Stimulated activated CD4-positive, alpha-beta T cell treated with anti-CD3 and anti-CD28 coated beads, Interleukin-15, amount 100 ng/mL, for 48 hours (primary cell): ENCODE data around the gene PLEKHH1.
A peak's percentile ranks its signal among the peaks of the same experiment; 100 is the strongest.

Source experiments
- DNase-seq, 2 donors: peaks; one replicate each; pipeline ENCODE4 v3.0.0-alpha.2; 2020; ENCODE audit warnings: low read depth in 2 of 2

The PLEKHH1 gene

DNA sequence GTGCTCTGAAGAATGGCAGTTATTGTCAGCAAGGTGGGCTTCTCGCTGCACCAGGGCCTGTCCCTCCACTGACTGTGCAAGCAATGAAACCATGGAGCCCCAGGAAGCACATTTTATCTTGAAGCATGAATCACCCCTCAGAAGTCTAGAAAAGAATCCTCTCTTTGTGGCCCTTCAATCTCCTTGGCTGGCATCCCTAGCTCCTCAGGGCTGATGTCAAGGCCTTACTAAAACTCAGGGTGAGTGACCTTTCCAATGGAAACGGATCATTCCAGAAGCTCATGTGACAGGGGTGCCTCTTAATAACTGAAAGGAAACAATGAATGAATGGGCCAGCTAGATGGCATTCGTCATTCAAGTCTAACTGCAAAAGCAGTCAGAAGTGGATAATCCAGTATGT, 22.3 kb upstream of the PLEKHH1 start:
- DNase-seq: no peak

DNA sequence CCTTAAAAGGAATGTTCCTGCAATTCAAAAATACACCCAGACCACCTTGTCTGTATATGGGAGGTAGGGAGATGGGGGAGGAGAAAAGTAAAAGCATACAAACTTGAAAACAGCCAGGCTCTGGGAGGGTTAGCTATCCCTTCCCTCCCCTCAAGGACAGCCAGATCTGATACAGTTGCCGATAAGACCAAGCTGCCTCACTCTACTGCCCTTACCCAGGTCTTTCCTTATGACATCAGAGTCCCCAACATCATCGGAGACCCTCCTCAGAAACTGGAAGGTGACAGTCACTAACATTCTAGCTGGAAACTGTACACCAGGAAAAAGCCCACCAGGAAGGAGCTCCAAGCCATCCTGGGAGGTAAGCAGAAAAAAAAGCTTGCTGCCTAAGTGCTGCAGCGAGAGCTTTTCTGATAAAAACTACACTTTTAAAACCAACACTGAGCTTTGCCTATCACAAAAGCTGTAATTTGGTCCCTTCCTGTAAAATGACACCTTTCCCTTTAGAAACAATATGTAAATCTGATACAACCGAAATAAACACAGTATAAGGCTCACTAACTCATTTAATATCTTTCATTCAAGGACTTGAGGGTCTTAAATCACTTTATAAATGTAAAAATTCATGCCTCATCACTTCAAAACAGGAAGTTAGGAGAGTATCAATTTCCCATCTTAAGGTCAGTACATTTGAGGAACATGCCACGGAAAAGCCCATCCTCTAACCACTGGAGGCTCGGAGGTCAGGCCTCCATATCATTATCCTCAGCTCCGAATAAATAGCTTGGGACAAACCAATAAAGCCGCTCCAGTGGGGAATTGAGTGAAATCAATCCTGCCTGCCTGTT, 20.4 kb upstream of the PLEKHH1 start:
- no peak for DNase-seq

DNA sequence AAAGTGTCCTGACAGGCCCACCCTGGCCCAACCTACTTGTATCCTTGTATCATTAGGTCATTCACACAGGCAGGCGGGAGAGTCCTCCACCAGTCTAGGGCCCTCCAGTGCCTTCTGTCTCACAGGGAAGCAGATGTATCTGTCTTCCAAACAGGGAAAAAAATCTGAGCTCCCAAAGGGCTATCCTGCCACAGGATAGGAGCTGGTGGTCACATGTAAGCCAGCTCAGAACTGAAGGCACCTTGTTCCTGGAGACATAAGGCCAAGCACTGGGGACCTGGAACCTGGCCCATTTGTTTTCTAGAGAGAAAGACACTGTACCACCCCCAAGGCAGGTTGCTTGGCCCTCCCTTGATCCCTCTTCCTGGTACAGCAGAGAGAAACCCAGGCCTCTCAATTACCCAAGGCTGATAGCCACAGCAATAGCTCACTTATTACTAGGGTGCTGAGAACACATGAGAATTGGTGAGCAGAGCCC, 19.4 kb upstream of the PLEKHH1 start:
- DNase-seq: no peak

DNA sequence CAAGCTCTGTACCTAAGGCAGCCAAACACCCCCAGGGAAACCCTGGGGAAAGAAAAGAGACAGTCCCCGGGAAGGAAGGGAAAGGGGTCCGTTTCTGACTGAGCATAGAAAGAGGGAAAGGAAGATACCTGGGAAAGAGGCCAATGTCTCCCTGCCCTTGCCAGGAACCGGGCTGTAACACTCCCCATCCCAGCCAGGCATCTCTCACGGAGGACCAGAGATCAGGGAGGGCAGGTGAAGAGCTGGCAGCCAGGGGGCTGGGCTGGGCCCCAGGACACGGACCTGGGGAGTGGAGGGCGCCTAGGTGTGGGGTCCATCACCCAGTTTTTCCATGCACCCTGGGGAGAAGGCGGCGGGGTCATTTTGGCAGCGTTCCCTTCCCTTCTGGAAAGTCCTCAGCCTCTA, 18.9 kb upstream of the PLEKHH1 start:
- no peak for DNase-seq

- DNase-seq: no peak
These were observed 18.3 kb upstream of the PLEKHH1 start for GRCh38 chr14:67514650-67515385.

GRCh38 chr14:67515386-67516079, 17.6 kb upstream of the PLEKHH1 start:
- DNase-seq: peak in 1 of 2 donors; percentile 19

DNA sequence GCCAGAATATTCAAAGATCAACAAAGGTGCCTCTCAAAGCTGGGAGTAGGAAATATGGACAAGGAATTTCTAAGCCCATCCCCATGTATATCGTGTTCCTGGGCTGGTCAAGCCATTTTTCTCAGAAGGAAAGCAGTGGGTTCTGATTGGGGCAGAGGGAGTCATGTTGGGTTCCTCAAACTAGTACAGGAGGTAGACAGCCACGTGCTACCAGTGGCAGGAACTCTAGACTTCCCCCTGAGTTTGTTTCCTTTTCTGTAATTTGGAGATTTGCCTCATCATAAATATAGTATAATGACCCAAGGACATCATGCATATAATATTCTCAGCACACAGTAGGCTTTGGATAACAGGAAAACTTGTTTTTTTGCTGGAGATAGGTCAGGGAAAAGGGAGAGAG, 16.4 kb upstream of the PLEKHH1 start:
- DNase-seq: no peak

- no peak for DNase-seq
These were observed 16.0 kb upstream of the PLEKHH1 start for GRCh38 chr14:67517083-67517482.

GRCh38 chr14:67519406-67519805, 13.7 kb upstream of the PLEKHH1 start:
- DNase-seq: no peak

- DNase-seq: no peak
These were observed 12.6 kb upstream of the PLEKHH1 start for GRCh38 chr14:67520482-67520881.

DNA sequence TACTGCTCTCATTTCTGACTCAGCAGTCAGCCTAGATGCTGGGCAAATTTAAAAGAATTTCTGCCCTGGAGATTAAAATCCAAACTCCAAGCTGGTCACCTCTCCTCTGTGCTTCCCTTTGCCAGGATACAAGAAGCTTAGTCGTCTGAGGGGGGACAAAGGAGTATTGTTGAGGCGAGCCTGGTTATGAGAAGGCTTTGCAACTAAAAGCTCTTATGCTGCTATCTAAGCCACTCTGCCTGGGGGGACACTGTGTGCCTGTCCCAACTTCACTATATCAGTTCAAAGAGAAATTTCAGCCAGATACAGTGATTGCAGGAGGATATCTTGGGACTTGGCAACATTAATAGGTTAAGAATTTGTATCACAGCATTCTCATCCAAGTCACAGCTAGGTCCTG, 10.8 kb upstream of the PLEKHH1 start:
- no peak for DNase-seq

DNA sequence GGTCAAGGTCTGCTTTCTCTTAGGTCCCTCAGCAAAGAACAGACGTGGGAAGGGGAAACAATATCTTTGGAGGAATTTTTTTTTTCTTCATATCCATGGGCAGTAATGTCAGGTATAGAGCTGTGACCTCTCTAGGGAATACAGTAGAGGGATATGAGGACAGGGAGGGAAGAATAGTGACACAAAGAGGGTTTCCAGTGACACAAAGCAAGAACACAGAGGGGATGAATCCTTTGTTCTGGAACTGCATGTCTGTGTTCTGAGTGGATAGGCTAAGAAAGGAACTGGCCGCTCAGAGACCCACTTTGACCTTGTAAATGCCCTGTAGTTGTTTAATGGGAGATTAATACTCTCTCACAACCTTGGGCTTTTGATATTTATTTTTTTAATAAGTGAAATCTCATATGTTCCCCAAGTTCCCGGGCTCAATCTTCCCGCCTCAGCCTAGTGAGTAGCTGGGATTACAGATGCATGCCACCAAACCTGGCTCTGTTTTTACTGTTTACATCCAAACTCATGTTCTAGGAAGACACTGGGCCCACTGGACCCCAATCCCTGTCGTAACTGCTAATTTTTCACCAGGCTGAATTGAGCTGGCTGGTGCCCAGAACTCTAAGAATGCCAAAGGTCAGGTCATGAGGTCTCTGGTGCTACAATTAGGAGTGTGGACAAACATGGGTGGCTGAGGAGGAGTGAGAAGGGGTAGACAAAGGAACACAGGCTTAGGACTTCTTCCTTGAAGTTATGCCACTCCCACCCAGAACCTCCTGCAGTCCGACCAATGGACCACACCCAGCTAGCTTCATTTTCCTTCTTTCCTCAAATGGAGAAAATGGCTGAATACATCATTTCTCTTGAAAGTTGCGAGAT, 9.1 kb upstream of the PLEKHH1 start:
- no peak for DNase-seq

- no peak for DNase-seq
These were observed 8.5 kb upstream of the PLEKHH1 start for GRCh38 chr14:67524634-67524963.

GRCh38 chr14:67525389-67525788, 7.7 kb upstream of the PLEKHH1 start:
- DNase-seq: no peak

- no peak for DNase-seq
These were observed 6.9 kb upstream of the PLEKHH1 start for GRCh38 chr14:67526181-67526580.

- peak; percentile 18 to 23 for DNase-seq
These were observed 6.2 kb upstream of the PLEKHH1 start for GRCh38 chr14:67526676-67527459.

DNA sequence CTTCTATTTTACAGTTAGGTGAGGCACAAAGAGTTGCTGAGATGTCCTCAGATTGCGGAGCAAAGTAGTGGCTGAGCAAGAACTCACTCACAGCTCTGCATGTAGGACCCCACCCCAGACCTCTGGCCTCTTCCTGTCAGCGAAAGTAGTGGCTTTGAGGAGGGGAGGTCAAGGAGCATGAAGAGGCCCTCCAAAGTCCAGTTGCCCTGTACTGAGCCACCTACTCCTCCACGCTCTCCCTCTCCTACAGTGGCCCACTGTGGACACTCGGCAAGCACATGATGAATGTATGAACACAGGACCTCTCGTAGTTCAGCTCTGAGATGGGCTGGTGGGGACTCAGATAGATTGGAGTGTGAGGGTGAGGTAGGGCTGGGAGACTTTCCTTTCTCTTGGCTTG, 5.3 kb upstream of the PLEKHH1 start:
- DNase-seq: no peak

DNA sequence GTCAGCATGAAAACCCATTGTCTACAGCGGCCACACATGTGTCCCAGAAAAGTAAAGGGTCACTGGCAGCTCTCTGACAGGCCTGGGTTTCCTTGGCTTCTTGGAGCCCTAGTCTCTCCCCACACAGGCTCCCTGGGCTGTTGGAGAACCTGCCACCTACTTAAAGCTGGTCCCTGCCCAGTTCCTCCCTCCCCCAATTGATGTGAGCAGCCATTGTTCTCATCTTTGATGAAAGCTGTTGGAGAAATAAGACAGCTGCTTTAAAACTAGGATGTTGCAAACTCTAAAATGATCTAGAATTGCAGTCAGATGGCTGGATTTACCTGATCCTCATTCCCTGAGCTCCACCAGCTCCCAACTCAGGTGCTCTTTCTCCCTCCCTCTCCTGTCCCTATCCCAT, 4.8 kb upstream of the PLEKHH1 start:
- DNase-seq: no peak

DNA sequence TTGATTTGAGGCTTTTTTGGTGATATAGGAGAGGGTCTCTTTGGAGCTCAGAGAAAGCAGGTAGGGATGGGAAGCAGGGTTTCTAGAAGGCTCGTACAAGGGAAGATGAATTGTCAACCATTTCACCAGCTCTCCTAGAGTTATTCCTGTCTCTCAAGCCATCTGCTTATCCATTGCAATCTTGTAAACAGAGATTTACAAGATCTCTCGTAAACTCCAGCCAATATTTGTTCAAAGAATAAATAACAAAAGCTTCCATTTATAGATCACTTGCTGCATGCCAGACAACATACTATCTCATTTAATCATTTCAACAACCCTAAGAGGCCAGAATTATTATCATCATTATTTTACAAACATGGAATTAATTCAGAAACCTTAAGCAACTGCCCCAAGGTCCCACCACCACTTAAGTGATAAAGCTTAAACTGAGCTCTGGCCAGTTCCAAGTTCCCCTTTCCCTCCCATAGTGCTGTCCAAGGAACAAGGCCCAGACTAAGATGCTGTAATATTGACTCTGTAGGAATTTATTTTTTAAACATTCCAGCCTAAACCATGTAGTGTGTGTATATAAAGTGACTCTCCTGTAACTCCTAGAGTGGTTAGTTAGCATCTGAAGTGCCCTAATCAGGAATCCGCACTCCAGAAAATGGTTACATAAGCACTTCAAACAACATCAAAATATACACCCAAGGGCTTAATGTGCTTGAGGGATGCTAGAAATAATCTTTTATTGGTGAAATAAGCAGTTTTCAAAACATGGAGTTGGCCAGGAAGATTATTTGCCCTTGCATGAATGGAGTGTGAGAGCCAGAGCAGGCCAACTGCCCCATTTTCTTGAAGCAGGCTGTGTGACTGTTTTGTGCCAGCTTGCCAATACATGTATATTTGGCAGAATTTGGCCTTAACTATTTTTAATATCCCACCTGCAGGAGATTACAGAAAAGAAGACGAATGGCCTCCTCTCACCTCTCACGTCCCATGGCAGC, 2.8 kb upstream of the PLEKHH1 start:
- no peak for DNase-seq

DNA sequence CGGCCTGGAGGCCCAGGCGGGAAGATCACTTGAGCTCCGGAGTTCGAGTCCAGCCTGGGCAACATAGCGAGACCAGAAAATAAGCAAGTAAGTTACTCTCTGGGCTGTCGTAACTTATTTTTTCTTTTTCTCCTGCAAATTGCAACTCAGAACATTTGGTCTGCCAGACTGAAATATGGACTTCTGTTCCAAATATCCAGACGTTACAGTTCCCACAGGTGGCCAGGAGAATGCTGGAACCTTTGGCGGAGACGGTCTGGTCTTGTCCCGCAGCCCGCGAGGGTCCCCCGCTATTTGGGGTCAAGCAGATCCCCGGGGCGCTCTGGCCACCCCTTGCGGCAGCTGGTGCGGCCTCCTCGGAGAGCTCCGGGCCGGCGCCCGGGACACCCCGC, 488 bp upstream of the PLEKHH1 start:
- no peak for DNase-seq
